ENCODE measurements around the gene SHISAL1. TPM values are rescaled to one million over a fixed set of nuclear protein-coding genes. Genes with fewer than 3 reads are reported as not detected.

The SHISAL1 gene
- total RNA-seq, 1 donor from 2014 or later, result 0.71 TPM

DNA sequence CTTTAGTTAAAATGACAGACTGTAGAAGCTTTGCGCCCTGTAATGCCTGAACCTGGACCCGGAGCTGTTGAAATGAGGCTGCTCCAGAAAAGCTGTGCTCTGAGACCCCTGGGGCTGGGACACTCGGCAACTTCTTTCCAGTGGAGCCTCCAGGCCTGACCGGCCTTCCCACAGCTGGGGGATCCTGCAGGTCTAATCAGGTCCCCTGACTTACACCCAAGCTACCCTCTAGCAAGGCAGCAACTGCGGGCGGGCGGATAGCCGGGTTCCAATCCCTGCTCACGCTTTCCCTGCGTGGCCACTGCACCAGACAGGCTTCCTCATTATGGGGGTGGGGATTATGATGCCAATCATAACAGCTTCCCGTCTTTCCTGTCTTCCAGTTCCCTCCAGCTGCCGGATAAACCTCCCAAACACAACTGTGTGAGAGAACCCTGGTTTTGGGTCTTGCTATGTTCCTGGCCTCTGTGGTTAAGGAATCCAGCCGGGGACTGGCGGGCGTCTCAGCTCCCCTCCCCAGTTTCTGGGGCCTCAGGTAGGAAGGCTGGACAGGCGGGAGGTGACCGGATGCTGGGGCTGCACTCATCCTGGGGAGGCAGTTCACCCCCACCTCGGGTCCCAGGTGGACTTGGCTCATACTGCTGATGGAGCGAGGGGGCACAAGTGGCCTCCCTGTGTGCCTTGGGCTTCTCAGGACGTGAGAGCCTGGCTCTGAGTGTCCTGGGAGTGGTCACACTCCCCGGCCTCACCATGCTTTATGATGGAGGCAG, 93.5 kb downstream of the SHISAL1 start:
- Histone ChIP-seq H3K27me3 (ENCODE audit: control insufficient read depth, insufficient read depth, low read length) (peaks cover 5% of the 10 kb centered on the region), H3K36me3 (ENCODE audit: control insufficient read depth, insufficient read depth, low read length) (no peaks in the 10 kb centered on the region), H3K4me3 (ENCODE audit: low read depth, low read length) (no peak overlapping the region)
- DNase-seq (ENCODE audit: low read depth), result no peak
- TF ChIP-seq, protein P1, sequence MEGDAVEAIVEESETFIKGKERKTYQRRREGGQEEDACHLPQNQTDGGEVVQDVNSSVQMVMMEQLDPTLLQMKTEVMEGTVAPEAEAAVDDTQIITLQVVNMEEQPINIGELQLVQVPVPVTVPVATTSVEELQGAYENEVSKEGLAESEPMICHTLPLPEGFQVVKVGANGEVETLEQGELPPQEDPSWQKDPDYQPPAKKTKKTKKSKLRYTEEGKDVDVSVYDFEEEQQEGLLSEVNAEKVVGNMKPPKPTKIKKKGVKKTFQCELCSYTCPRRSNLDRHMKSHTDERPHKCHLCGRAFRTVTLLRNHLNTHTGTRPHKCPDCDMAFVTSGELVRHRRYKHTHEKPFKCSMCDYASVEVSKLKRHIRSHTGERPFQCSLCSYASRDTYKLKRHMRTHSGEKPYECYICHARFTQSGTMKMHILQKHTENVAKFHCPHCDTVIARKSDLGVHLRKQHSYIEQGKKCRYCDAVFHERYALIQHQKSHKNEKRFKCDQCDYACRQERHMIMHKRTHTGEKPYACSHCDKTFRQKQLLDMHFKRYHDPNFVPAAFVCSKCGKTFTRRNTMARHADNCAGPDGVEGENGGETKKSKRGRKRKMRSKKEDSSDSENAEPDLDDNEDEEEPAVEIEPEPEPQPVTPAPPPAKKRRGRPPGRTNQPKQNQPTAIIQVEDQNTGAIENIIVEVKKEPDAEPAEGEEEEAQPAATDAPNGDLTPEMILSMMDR (IDR thresholded peaks at IDR 0.05; ENCODE audit: insufficient read depth, low read length, poor library complexity, severe bottlenecking), result no peak

DNA sequence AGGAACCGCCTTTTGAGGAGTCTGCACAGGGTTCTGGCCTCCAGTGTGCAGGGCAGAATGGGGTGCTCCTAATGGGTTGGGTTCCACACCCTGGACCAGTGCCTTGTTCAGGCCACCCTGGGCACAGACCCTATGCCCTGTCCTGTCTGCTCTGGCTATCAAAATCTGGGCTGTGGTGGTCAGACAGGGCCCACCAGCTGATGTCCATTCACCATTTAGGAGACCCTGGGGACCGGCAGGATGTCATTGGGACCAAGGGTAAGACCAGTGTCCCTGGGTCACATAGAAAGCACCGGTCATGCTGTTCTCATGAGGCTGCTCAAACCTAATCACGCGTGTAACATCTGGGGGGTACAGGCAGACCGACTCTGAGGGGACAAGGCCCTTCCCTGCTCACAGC, 94.7 kb downstream of the SHISAL1 start:
- Histone ChIP-seq H3K27me3 (ENCODE audit: control insufficient read depth, insufficient read depth, low read length) (peaks cover 2% of the 10 kb centered on the region), H3K4me3 (ENCODE audit: low read depth, low read length) (no peak overlapping the region), H3K36me3 (ENCODE audit: control insufficient read depth, insufficient read depth, low read length) (no peaks in the 10 kb centered on the region)
- DNase-seq (ENCODE audit: low read depth), result no peak
- TF ChIP-seq, protein P1 (IDR thresholded peaks at IDR 0.05; ENCODE audit: insufficient read depth, low read length, poor library complexity, severe bottlenecking), result no peak

DNA sequence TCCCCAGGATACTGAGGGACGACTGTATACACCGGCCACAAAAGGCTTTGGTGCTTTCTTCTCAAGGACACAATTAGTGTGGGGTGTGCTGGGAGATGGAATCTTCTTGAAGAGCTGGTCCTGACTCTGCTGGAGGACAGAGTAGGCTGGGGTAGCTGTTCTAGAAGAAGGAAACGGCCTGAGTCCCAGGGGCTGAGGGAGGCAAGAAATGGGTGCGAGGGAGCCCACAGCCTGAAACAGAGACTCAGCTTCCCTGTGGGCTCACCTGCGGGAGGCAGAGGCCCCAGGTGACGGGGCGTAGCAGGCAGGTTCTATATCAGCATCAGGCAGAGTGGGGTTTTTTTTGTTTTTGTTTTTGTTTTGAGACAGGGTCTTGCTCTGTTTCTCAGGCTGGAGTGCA, 95.4 kb downstream of the SHISAL1 start:
- Histone ChIP-seq H3K27me3 (ENCODE audit: control insufficient read depth, insufficient read depth, low read length) (peaks cover 2% of the 10 kb centered on the region), H3K4me3 (ENCODE audit: low read depth, low read length) (no peak overlapping the region), H3K36me3 (ENCODE audit: control insufficient read depth, insufficient read depth, low read length) (no peaks in the 10 kb centered on the region)
- DNase-seq (ENCODE audit: low read depth), result no peak
- TF ChIP-seq, protein P1 (IDR thresholded peaks at IDR 0.05; ENCODE audit: insufficient read depth, low read length, poor library complexity, severe bottlenecking), result no peak

DNA sequence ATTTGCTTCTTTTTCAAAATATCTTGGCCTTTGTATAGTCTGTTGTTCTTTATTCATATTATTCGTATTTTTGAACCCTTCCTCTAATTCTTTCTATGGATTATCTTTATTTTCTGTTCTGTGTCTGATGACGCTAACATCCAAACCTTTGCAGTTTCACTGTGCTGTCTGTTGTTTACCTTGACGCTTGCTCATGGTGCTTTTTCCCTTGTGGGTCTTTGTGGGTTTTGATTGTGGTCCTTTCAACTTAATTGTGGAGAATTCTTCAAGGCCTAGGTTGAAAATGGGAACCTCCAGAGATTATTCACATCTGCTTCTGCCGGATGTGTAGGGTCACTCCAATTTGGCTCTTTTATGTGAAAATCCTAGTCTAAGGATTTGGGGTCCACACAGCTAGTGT, 97.5 kb downstream of the SHISAL1 start:
- TF ChIP-seq, protein P1 (IDR thresholded peaks at IDR 0.05; ENCODE audit: insufficient read depth, low read length, poor library complexity, severe bottlenecking), result no peak
- no peaks in the 10 kb centered on the region for H3K27me3 ChIP-seq (ENCODE audit: control insufficient read depth, insufficient read depth, low read length)
- no peaks in the 10 kb centered on the region for H3K36me3 ChIP-seq (ENCODE audit: control insufficient read depth, insufficient read depth, low read length)

DNA sequence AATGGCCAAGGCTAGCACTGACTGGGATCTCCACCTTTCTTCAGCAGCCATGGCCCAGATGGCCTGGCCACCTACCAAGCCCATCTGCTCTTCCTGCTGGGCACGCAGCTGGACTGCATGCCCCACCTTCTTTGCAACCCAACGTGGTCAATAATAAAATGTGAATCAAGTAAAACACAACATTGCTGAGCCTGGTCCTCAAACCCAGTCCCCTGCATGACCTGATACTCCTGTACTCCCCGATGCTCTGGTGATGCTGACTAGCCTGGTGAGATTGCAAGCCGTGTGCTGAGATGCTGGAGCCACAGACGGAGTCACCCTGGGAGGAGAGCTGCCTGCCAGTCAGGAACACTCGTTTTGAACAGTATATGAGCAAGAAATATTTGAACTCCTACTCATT, 98.0 kb downstream of the SHISAL1 start:
- TF ChIP-seq, protein P1 (IDR thresholded peaks at IDR 0.05; ENCODE audit: insufficient read depth, low read length, poor library complexity, severe bottlenecking), result no peak
- no peak for DNase-seq (ENCODE audit: low read depth)

More for the DNA sequence above, 97.5 kb downstream of the SHISAL1 start:
- H3K4me3 ChIP-seq (ENCODE audit: low read depth, low read length), result no peak overlapping the region
- DNase-seq (ENCODE audit: low read depth), result no peak

DNA sequence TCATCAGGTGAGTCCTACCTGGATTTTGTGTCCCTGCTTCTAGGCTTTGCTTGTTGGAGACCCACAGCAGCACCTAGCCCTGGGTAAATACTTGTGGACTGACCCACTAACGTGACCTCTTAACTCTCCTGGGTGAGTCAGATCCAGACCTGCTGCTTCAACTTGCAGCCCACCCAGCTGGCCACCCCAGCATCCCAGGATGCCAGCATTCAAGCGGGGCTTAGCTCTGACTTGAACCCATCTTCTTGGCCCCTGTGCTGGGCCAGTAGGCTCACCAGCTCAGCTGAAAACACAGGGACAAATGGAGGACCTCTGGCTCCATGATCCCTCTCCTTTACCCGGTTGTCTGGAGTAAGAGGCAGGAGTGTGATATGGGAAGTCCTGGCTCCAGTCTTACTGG, 98.6 kb downstream of the SHISAL1 start:
- TF ChIP-seq, protein P1 (IDR thresholded peaks at IDR 0.05; ENCODE audit: insufficient read depth, low read length, poor library complexity, severe bottlenecking), result no peak
- DNase-seq (ENCODE audit: low read depth), result no peak
- H3K4me3 ChIP-seq (ENCODE audit: low read depth, low read length), result no peak overlapping the region
- H3K36me3 ChIP-seq (ENCODE audit: control insufficient read depth, insufficient read depth, low read length), result no peaks in the 10 kb centered on the region
- no peaks in the 10 kb centered on the region for H3K27me3 ChIP-seq (ENCODE audit: control insufficient read depth, insufficient read depth, low read length)

More for the DNA sequence above, 98.0 kb downstream of the SHISAL1 start:
- no peaks in the 10 kb centered on the region for H3K27me3 ChIP-seq (ENCODE audit: control insufficient read depth, insufficient read depth, low read length)
- H3K4me3 ChIP-seq (ENCODE audit: low read depth, low read length), result no peak overlapping the region
- no peaks in the 10 kb centered on the region for H3K36me3 ChIP-seq (ENCODE audit: control insufficient read depth, insufficient read depth, low read length)

All from kidney epithelial cell (primary cell).